HL-60/S4 treated with phorbol 12-myristate 13-acetate at 8.2 ng/mL for 4 days and 3 days (cell line): ENCODE data around the gene GCFC2.

ENCODE experiments used
- in situ Hi-C: fragments of 300-500 bp; cut with MboI; formaldehyde crosslinking; loops from 2 replicates; pipeline ENCODE4 v1.15.0; 2022; ENCODE audit warnings: low sequenced_read_pairs

GCFC2 gene

GRCh38 chr2:75632091-75632701, 78.5 kb downstream of the GCFC2 start:
- in situ Hi-C loops, result no loop called here

GRCh38 chr2:75627902-75628504, 82.7 kb downstream of the GCFC2 start:
- in situ Hi-C loops, result no loop called here

GRCh38 chr2:75622929-75623328, 87.8 kb downstream of the GCFC2 start:
- in situ Hi-C loops, result no loop called here

- in situ Hi-C loops, result no loop called here
Measured at GRCh38 chr2:75622500-75622899, 88.2 kb downstream of the GCFC2 start.

GRCh38 chr2:75621228-75621627, 89.5 kb downstream of the GCFC2 start:
- in situ Hi-C loops, result no loop called here

GRCh38 chr2:75619956-75620740, 90.6 kb downstream of the GCFC2 start:
- in situ Hi-C loops, result no loop called here

GRCh38 chr2:75616933-75617332, 93.8 kb downstream of the GCFC2 start:
- in situ Hi-C loops, result no loop called here

- in situ Hi-C loops, result no loop called here
Measured at GRCh38 chr2:75616406-75616805, 94.3 kb downstream of the GCFC2 start.

GRCh38 chr2:75614162-75614651, 96.5 kb downstream of the GCFC2 start:
- in situ Hi-C loops, result no loop called here

GRCh38 chr2:75612862-75613243, 97.9 kb downstream of the GCFC2 start:
- in situ Hi-C loops, result no loop called here
